Suprapubic skin (tissue), 4 donors: ENCODE results near the gene TANK. TPM values are rescaled to one million over a fixed set of nuclear protein-coding genes. Genes with fewer than 3 reads are reported as not detected.

Experiments
- DNase-seq, 2 donors: peaks; one replicate each; pipeline ENCODE4 v3.0.0-alpha.2; 2019; ENCODE audit warnings: low spot score in 2 of 2
- H3K27ac ChIP-seq: fragments of 200-600 bp; sonication (generic); one replicate; pipeline ENCODE4 v1.5.1; 2019
- H3K27me3 ChIP-seq: fragments of 200-600 bp; sonication (generic); one replicate; pipeline ENCODE4 v1.5.1; 2019
- H3K36me3 ChIP-seq: fragments of 200-600 bp; sonication (generic); one replicate; pipeline ENCODE4 v1.5.1; 2019
- H3K4me1 ChIP-seq: fragments of 200-600 bp; sonication (generic); one replicate; pipeline ENCODE4 v1.5.1; 2019
- H3K4me3 ChIP-seq: fragments of 200-600 bp; sonication (generic); one replicate; pipeline ENCODE4 v1.5.1; 2019; ENCODE audit warnings: mild to moderate bottlenecking
- H3K9me3 ChIP-seq: fragments of 200-600 bp; sonication (generic); one replicate; pipeline ENCODE4 v1.5.1; 2019
- EP300 ChIP-seq: sonication (generic); formaldehyde crosslinking; IDR thresholded peaks from one replicate; pipeline ENCODE4 v1.6.1; 2017; ENCODE audit warnings: antibody characterized with exemption
- POLR2A ChIP-seq, 2 donors: fragments of 450-650 bp; IDR thresholded peaks; one replicate each; pipeline ENCODE4 v1.6.1; 2017; ENCODE audit warnings: antibody characterized with exemption in 2 of 2, mild to moderate bottlenecking in 2 of 2, moderate library complexity in 2 of 2
- POLR2AphosphoS5 ChIP-seq, 3 donors: sonication (generic); formaldehyde crosslinking; IDR thresholded peaks; one replicate each; pipeline ENCODE4 v1.6.1; 2017; ENCODE audit warnings: antibody characterized with exemption in 3 of 3
- WGBS: methylation state at CpG from one replicate; pipeline ENCODE4 v1.1.5; 2018; 5-methylcytosine and 5-hydroxymethylcytosine counted together
- total RNA-seq, 4 donors: library from RNA; depleted of rRNA; stranded (reverse); fragments of >200 nt; gene quantifications; one replicate each; pipeline ENCODE4 v1.1.0, GENCODE V29; 2016
- TF ChIP-seq, protein P1 (sequence below), 2 donors: fragments of 200-600 bp in 1 of 2; fragments of 450-650 bp in 1 of 2; sonication (generic) in 1 of 2; IDR thresholded peaks; one replicate each; pipeline ENCODE4 v1.5.1; 2016 to 2019; ENCODE audit warnings: antibody characterized with exemption in 2 of 2, mild to moderate bottlenecking in 1 of 2, moderate library complexity in 1 of 2

TANK gene
- total RNA-seq, 4 donors from 2014 or later, result 68.5 to 116 (median 81.7) TPM

DNA sequence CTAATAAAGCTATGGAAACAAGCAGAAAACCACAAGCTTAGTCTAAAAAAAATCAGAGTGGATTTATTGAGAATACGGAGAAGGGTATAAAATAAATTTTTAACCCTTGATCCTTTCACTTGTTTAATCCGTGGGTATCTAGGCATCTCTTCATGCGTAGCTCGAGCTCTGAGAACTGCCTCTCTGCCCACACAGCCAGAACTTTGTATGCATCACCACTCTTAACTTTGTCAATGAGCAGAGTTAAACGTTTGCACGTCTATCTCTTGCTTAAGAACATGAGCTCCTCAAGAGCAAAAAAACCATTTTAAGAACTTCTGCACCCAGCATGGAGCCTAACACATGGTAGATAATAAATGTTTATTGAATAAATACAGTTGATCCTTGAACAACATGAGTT lies 26.9 kb upstream of the TANK start:
- H3K36me3 ChIP-seq, result no peaks in the 10 kb centered on the region
- WGBS, result 86% methylated on average over 6 of the region's 6 CpGs
- no peaks in the 10 kb centered on the region for H3K9me3 ChIP-seq
- no peak overlapping the region for H3K27ac ChIP-seq
- H3K4me3 ChIP-seq, result no peak overlapping the region
- no peak for DNase-seq
- H3K27me3 ChIP-seq, result no peaks in the 10 kb centered on the region
- TF ChIP-seq POLR2A (IDR thresholded peaks at IDR 0.05) (no peak), POLR2AphosphoS5 (IDR thresholded peaks at IDR 0.05) (no peak), EP300 (no peak)
- TF ChIP-seq, protein P1, sequence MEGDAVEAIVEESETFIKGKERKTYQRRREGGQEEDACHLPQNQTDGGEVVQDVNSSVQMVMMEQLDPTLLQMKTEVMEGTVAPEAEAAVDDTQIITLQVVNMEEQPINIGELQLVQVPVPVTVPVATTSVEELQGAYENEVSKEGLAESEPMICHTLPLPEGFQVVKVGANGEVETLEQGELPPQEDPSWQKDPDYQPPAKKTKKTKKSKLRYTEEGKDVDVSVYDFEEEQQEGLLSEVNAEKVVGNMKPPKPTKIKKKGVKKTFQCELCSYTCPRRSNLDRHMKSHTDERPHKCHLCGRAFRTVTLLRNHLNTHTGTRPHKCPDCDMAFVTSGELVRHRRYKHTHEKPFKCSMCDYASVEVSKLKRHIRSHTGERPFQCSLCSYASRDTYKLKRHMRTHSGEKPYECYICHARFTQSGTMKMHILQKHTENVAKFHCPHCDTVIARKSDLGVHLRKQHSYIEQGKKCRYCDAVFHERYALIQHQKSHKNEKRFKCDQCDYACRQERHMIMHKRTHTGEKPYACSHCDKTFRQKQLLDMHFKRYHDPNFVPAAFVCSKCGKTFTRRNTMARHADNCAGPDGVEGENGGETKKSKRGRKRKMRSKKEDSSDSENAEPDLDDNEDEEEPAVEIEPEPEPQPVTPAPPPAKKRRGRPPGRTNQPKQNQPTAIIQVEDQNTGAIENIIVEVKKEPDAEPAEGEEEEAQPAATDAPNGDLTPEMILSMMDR (IDR thresholded peaks at IDR 0.05), result no peak
- H3K4me1 ChIP-seq, result peaks cover 26% of the 10 kb centered on the region

DNA sequence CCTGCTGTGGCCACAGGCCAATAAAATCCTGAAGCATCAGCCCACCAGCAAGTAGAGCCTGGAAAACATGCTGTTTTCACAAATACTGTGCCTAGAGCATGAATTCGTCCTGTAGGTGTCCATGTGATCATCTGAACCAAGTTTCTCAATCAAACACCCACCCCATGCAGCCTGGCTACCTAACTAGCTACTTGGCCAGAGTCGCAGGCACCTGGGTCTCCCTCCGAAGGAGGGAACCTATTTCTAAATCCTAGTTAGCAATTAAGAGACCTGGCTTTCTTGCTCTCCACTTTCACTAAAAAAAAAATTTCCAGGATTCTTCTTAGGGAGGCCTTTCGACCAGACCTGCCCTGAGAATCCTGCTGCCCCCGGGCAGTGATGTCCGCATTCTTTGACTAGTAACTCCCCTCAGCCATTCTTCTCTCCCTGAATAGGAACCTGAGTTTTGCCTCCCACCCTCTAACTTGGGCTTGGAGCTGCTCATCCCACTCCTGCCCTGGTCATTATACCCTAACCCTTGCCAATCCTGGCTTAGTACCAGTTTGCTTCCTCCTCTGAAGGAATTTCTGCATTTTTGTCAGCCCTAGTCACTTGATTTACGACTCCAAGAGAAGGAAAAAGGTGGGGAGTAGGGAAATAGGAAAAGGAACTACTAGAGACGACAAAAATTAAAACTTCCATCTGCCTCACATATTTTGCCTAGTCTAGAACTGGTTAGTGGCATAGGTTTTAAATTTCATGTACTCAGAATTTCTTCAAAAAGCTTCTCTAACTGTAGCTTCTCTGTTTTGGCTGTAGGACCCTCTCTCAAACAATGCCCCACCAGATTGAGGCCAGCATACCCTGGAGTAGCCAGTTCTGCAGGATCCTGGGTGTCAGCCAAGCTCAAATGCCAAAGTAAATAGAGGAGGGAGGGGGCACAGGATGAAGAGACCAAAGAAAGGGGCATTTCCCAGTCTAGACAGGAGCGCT lies 25.4 kb upstream of the TANK start:
- Histone ChIP-seq H3K27me3 (no peaks in the 10 kb centered on the region), H3K27ac (peak overlapping the region; percentile 40), H3K36me3 (no peaks in the 10 kb centered on the region), H3K4me1 (peaks cover 34% of the 10 kb centered on the region), H3K4me3 (no peak overlapping the region), H3K9me3 (no peaks in the 10 kb centered on the region)
- 63% methylated on average over 9 of the region's 9 CpGs for WGBS
- DNase-seq, result no peak
- TF ChIP-seq, protein P1 (IDR thresholded peaks at IDR 0.05), result no peak
- no peak for TF ChIP-seq EP300
- no peak for TF ChIP-seq POLR2A (IDR thresholded peaks at IDR 0.05)
- no peak for TF ChIP-seq POLR2AphosphoS5 (IDR thresholded peaks at IDR 0.05)

DNA sequence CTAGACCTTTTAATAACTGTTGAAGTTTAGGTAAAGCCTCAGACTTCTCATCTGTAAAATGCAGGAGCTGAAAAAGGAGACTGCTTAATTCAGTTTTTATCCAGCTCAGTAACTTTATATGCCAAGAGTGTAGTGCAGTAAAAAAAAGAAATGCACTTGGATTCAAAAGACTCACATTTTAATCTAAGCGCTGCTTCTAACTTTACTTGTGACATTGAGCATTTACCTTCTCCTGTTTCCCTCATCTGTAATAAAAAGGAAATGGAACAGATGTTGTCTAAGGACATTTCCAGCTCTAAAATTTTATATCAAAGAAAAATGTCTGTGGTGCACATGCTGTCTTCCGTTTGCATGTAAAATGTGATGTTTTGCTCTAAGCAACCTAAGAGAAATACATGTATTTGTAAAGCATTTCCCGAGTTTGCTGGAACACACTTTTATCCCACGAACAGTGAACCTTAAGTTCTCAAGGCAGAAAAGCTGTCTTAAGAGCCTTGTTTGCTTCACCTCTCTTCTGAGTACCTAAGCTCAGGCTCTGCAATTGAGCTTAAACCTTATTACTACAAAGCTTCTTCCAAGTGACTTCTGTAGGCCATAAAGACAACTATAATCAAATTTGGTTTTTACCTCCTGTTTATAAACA lies 24.2 kb upstream of the TANK start:
- Histone ChIP-seq H3K9me3 (no peaks in the 10 kb centered on the region), H3K36me3 (no peaks in the 10 kb centered on the region), H3K4me3 (no peak overlapping the region), H3K27ac (peak overlapping the region; percentile 71), H3K4me1 (peaks cover 34% of the 10 kb centered on the region), H3K27me3 (no peaks in the 10 kb centered on the region)
- DNase-seq, result no peak
- TF ChIP-seq, protein P1 (IDR thresholded peaks at IDR 0.05), result no peak
- TF ChIP-seq EP300, result no peak
- no peak for TF ChIP-seq POLR2A (IDR thresholded peaks at IDR 0.05)
- TF ChIP-seq POLR2AphosphoS5 (IDR thresholded peaks at IDR 0.05), result no peak
- 44% methylated on average over 4 of the region's 4 CpGs for WGBS

DNA sequence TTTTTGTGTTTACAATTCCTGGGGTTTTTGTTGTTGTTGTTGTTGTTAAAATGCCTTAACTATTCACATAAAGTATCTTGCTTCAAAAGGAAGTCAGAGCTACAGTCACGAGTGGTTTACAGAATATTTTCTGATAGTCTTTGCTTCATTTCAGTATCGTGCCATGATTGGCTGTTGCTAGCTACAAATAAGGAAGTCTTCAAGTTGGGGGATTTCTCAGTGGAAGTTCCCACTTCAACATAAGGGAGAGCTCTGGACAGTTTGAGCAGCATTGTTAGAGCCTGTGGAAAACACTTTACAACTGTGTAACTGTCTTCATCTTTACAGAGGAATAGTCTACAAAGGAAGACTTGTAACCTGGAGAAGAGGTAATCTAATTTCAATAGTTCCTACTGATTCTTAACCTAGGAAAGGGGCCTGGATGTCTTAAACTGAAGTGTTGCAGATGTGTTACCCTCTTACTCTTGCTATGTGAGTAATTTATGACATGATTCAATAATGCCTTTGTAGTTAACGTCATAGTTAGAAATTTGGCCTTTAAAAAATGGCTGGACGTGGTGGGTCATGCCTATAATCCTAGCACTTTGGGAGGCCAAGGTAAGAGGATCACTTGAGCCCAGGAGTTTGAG lies 23.4 kb upstream of the TANK start:
- TF ChIP-seq EP300 (no peak), POLR2A (IDR thresholded peaks at IDR 0.05) (peak in 1 of 2 donors; percentile 67)
- TF ChIP-seq, protein P1 (IDR thresholded peaks at IDR 0.05), result no peak
- H3K27me3 ChIP-seq, result no peaks in the 10 kb centered on the region
- H3K9me3 ChIP-seq, result no peaks in the 10 kb centered on the region
- no peak for DNase-seq
- WGBS, result 39% methylated on average over 4 of the region's 4 CpGs
- H3K36me3 ChIP-seq, result no peaks in the 10 kb centered on the region
- peak overlapping the region; percentile 71 for H3K27ac ChIP-seq
- H3K4me3 ChIP-seq, result peak overlapping the region; percentile 2
- peaks cover 34% of the 10 kb centered on the region for H3K4me1 ChIP-seq

DNA sequence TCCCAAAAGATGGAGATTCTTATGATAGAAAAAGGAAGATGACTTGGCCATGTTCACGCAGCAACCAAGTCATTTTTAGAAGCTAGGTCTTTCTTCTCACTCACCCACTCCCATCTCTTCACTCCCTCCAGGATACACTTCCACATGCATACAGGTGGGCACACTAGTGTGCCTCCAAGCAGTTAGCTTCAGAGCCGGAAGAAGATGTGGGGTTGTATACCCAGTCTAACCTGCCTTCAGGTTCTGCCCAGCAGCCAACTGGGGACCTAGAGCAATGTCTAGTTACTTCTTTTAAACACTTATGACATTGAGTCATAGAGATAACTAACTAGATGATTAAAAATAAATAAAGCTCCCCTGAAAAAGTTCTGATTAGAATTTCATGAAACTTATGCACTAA lies 21.8 kb upstream of the TANK start:
- Histone ChIP-seq H3K4me3 (peak overlapping the region; percentile 2), H3K4me1 (peaks cover 34% of the 10 kb centered on the region), H3K27ac (no peak overlapping the region), H3K9me3 (no peaks in the 10 kb centered on the region), H3K27me3 (no peaks in the 10 kb centered on the region), H3K36me3 (no peaks in the 10 kb centered on the region)
- DNase-seq, result no peak
- TF ChIP-seq POLR2A (IDR thresholded peaks at IDR 0.05) (no peak), POLR2AphosphoS5 (IDR thresholded peaks at IDR 0.05) (no peak), EP300 (no peak)
- TF ChIP-seq, protein P1 (IDR thresholded peaks at IDR 0.05), result no peak
- WGBS, result 75% methylated on average over 2 of the region's 2 CpGs
